Fibroblast of skin of left biceps (primary cell): ENCODE results near the gene SMOC1.

ENCODE experiments used
- DNase-seq, 2 experiments: peaks; one replicate each; pipeline ENCODE4 v3.0.0-alpha.2; 2013; ENCODE audit warnings: low read depth in 2 of 2

Gene SMOC1

GRCh38 chr14:70008284-70009262 is 129.4 kb downstream of the SMOC1 start:
- no peak for DNase-seq

GRCh38 chr14:70009961-70010360 is 130.7 kb downstream of the SMOC1 start:
- DNase-seq: no peak

- DNase-seq: no peak
Observed at GRCh38 chr14:70011098-70011497, 131.9 kb downstream of the SMOC1 start.

DNA sequence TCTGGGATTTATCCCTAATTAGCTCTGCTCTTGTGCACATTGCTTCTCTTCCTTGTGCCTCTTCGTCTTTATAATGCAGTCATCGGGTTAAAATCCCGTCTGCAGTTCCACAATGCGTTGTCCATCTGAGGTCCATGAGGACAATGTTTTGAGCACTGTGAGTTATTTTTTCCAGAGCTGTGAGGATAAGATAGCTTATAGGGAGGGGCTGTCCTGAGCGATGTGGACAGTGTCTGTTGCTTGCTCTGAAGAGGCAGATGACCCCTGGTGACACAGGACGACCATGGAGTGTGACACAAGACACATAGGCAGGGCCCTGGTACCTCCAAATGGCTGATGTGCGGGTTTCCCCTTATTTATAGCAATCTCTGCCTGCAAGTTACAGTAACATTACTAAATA is 132.5 kb downstream of the SMOC1 start:
- DNase-seq: no peak

DNA sequence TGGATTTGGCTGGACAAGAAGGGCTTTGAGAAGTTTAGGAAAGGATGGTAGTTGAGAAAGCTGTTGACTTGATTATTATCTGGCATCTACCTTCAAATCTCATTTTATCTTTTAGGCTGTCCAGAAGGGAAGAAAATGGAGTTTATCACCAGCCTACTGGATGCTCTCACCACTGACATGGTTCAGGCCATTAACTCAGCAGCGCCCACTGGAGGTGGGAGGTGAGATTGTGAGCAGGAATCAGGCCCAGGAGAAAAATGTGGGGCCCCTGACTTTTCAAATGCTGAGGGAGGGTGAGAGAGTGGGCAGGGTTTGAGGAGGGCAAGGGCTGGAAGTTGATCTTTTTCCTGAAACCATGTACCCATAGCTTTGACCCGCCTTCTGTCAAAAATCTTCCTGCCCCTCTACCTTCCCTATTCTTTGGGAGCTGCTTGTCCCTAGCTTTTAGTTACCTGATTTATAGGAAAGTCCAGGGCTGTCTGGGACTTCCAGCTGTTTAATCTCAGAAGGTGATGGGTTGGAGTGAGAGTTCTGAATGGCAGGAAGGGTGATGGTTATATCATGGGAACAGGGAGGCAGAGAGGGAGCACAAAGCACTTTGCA is 134.2 kb downstream of the SMOC1 start:
- no peak for DNase-seq

GRCh38 chr14:70014406-70015095 is 135.3 kb downstream of the SMOC1 start:
- no peak for DNase-seq

DNA sequence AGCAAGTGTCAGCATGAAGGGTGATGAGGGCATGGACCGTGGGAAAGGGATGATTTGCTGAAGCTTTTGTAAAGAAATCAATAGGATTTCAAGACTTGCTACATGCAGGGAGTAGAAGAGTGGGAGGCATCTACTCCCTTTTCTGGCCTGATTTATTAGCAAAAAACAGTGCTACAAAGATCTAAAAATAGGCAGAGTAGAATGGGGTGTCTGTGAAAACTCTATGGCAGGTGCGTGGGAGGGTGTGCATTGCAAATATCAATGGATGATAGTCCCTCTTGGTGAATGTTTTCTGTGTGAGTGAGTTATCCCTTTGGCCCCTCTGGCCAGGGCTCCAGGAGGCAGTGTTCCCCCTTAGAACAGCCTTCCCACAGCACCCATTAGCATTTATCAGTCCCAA is 139.0 kb downstream of the SMOC1 start:
- DNase-seq: no peak

- DNase-seq: no peak
Observed at GRCh38 chr14:70018713-70019211, 139.5 kb downstream of the SMOC1 start.

- DNase-seq: no peak
Observed at GRCh38 chr14:70019695-70020094, 140.5 kb downstream of the SMOC1 start.

- no peak for DNase-seq
Observed at GRCh38 chr14:70020352-70021170, 141.3 kb downstream of the SMOC1 start.

- DNase-seq: no peak
Observed at GRCh38 chr14:70021548-70022220, 142.5 kb downstream of the SMOC1 start.

GRCh38 chr14:70022771-70023445 is 143.7 kb downstream of the SMOC1 start:
- no peak for DNase-seq

DNA sequence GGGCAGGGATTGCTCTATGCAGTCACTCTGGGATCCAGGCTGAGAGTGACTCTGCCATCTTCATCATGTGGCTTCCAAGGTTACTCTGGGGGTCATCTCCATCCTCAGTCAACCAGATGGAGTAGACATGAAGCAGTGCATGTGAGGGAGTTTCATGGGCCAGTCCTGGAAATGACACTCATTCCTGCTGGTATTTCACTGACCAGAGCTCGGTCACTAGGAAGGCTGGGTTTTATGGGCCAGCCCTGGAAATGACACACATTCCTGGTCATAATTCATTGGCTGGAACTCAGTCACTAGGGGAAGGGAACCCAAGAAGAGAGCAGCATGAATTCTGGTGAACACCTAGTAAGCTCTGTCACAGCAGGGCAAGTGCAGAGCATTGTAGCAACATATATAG is 144.7 kb downstream of the SMOC1 start:
- no peak for DNase-seq

DNA sequence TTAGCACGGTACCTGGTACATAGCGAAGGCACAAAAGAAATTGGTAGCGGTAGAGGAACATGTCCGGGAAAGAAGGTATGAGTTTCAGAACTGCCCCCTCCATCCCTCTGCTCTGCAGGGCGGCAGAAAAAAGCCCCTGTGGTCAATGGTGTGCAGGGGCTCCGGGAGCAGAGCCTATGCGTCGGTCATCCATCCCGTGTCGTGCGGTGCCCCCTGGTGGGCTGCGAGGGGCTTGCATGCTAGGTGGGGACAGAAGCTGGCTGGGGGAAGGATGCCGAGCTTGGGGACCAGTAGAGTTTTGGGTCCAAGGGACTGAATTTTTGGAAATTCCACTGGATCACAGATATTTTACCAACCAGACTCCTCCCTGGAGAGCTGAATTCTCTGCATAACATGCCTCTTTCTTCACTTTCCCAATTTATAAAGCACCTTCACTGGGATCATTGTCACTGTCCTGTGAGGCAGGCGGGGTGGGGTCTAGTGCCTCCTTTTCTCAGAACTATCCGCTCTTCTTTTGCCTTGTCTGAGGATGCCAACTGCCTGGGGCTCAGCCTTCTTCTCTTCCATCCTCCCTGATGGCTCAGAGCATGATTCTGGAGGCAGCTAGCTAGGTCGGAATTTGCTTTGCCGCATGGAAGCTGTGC is 148.7 kb downstream of the SMOC1 start:
- no peak for DNase-seq

GRCh38 chr14:70029296-70030132 is 150.3 kb downstream of the SMOC1 start:
- no peak for DNase-seq

DNA sequence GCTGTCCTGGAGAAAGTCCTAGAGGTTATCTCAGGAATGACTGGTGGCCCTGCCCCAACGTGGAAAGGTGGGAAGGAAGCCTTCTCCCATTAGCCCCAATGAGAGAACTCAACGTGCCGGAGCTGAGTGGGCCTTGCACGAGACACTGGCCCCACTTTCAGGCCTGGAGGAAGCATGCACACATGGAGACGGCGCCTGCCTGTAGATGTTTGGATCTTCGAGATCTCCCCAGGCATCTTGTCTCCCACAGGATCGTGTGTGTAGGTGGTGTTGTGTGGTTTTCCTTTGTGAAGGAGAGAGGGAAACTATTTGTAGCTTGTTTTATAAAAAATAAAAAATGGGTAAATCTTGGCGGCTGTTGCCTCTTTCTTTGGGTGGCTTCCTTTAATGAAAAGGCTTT is 152.8 kb downstream of the SMOC1 start:
- no peak for DNase-seq

DNA sequence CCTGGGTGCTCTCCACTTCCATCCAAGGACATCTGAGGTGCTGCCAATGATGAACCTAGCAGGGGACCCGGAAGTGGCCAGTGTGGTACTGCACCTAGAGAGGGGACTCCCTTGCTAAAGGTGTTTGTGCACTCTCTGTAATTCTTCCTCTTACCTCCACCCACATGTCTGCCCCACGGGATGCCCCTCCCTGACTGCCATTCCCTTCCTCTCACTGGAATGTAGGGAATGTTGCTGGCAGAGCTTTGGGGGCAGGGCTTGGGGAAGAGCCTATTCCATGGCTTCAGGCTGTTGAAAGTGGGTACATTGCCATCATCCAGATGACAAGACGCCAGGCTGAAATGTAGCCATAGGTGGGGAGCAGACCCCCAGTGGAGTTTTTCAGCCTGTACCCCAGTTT is 153.2 kb downstream of the SMOC1 start:
- no peak for DNase-seq

DNA sequence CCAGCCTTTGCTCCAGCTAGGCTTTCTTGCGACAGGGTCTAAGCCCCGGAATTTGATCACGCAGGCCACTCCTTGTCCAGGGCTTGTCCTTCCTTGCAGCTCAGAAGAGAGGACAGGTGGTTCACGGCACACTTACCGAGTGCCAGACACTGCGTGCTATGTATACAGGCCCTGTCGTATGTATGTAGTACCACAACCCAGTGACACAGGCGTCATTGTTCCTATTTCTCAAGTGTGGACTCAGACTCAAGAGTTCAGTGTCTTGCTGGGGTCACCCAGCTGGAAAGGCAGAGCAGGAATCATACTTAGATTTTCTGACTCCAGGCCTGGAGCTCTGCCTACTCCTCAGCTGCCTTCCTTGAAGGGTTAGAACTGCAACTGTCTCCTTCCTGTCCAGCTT is 153.9 kb downstream of the SMOC1 start:
- no peak for DNase-seq

- no peak for DNase-seq
Observed at GRCh38 chr14:70033561-70033960, 154.3 kb downstream of the SMOC1 start.
